Sigmoid colon (tissue), 4 donors: Measurements from ENCODE around the gene CRADD.

ENCODE experiments used
- EP300 ChIP-seq, 4 donors: sonication (generic); formaldehyde crosslinking; IDR thresholded peaks; one replicate each; pipeline ENCODE4 v1.6.1; 2017; ENCODE audit warnings: antibody characterized with exemption in 4 of 4
- POLR2A ChIP-seq, 2 donors: fragments of 450-650 bp; IDR thresholded peaks; one replicate each; pipeline ENCODE4 v1.6.1; 2016; ENCODE audit warnings: antibody characterized with exemption in 2 of 2, mild to moderate bottlenecking in 2 of 2, moderate library complexity in 2 of 2

- TF ChIP-seq EP300 (IDR thresholded peaks at IDR 0.05) (no peak), POLR2A (IDR thresholded peaks at IDR 0.05) (no peak)
Measured at GRCh38 chr12:93727911-93728310, 50.7 kb downstream of the CRADD start.
